Heart left ventricle (tissue), 13 donors: Measurements from ENCODE around the gene MACROH2A1.

ENCODE experiments used
- CTCF ChIP-seq, 12 donors: fragments of 200-600 bp; sonication (generic) in 4 of 12; IDR thresholded peaks; one replicate each; pipeline versions ENCODE4 v1.5.0 to v1.8.0; 2018 to 2022; ENCODE audit warnings: antibody characterized with exemption in 12 of 12, mild to moderate bottlenecking in 5 of 12
- POLR2A ChIP-seq, 2 donors: fragments of 450-650 bp; IDR thresholded peaks; one replicate each; pipeline ENCODE4 v1.6.1; 2017; ENCODE audit warnings: antibody characterized with exemption in 2 of 2, mild to moderate bottlenecking in 2 of 2, moderate library complexity in 2 of 2
- donor health status: ischemic (EF 13 %, LVEDD 7.1; RV severe dilation, severe dysfunction).
- donor health status: DM: no; HTN: yes; CAD: no.
- donor health status: DM: no; HTN: no; CAD: no.
- donor health status: ischemic (EF 25% LVEDD 6.9; RV normal size, moderate dysfunction).
- donor health status: ischemic (EF 25% LVEDD 5.7; RV mildly dilated, moderate dysfunction).
- donor health status: ischemic (EF 35%, LVEDD 5.7; RV mildly dilated, moderate dysfunction).
- donor health status: nonischemic (EF 11% LVEDD 7.7; RV severe dilation, severe dysfunction).
- donor health status: DM: yes; HTN: yes; CAD: no.
- donor health status: PGD.
- donor health status: ischemic (EF 29% LVEDD 5.4; RV normal size, mild dysfunction).
- donor health status: nonischemic (EF 23%, LVEDD 6.1; RV moderate dilation, normal function).

- no peak for TF ChIP-seq CTCF (IDR thresholded peaks at IDR 0.05)
- TF ChIP-seq POLR2A (IDR thresholded peaks at IDR 0.05), result no peak
These were observed 59.4 kb downstream of the MACROH2A1 start for GRCh38 chr5:135339623-135340022.
